ENCODE results near the gene S100A13. TPM values are rescaled to one million over a fixed set of nuclear protein-coding genes. Genes with fewer than 3 reads are reported as not detected.
A peak's percentile ranks its signal among the peaks of the same experiment; 100 is the strongest.

S100A13 gene
- total RNA-seq, 3 donors from 2014 or later, result 163 to 221 (median 198) TPM

GRCh38 chr1:153630384-153630783 is 3.1 kb upstream of the S100A13 start:
- Histone ChIP-seq H3K4me3 (no peak overlapping the region), H3K4me1 (peaks cover 0 to 3% of the 10 kb centered on the region in 2 donors), H3K36me3 (no peaks in the 10 kb centered on the region), H3K27ac (peak overlapping the region; percentile 96 to 97), H3K27me3 (no peaks in the 10 kb centered on the region), H3K9me3 (no peaks in the 10 kb centered on the region)
- intact Hi-C loops (cut with DNase I; ENCODE audit: low total_unique reads), result no loop called here
- TF ChIP-seq POLR2A (IDR thresholded peaks at IDR 0.05) (no peak), POLR2AphosphoS5 (IDR thresholded peaks at IDR 0.05) (no peak), CTCF (IDR thresholded peaks at IDR 0.05) (no peak)
- no peak for DNase-seq (ENCODE audit: low spot score in 2 of 2)

- DNase-seq (ENCODE audit: low spot score in 2 of 2), result no peak
- H3K27ac ChIP-seq, result peak overlapping the region; percentile 96 to 97
- no peak for TF ChIP-seq POLR2A (IDR thresholded peaks at IDR 0.05)
- TF ChIP-seq POLR2AphosphoS5 (IDR thresholded peaks at IDR 0.05), result no peak
- no peak for TF ChIP-seq CTCF (IDR thresholded peaks at IDR 0.05)
- H3K4me1 ChIP-seq, result peaks cover 0 to 3% of the 10 kb centered on the region in 2 donors
- H3K9me3 ChIP-seq, result no peaks in the 10 kb centered on the region
- no peaks in the 10 kb centered on the region for H3K27me3 ChIP-seq
- H3K4me3 ChIP-seq, result no peak overlapping the region
- intact Hi-C loops (cut with DNase I; ENCODE audit: low total_unique reads), result loop anchor here (10.0 kb wide), 1 partner anchor 55 kb away; no protein-coding TSS in a partner anchor
- no peaks in the 10 kb centered on the region for H3K36me3 ChIP-seq
These were observed 2.7 kb upstream of the S100A13 start for GRCh38 chr1:153629971-153630370.

- Histone ChIP-seq H3K4me1 (peaks cover 0 to 3% of the 10 kb centered on the region in 2 donors), H3K27ac (peak overlapping the region; percentile 96 to 97)
- intact Hi-C loops (cut with DNase I; ENCODE audit: low total_unique reads), result loop anchor here (10.0 kb wide), 1 partner anchor 55 kb away; no protein-coding TSS in a partner anchor
These were observed 2.0 kb upstream of the S100A13 start for GRCh38 chr1:153629343-153629665.

GRCh38 chr1:153628638-153629342 is 1.5 kb upstream of the S100A13 start:
- H3K27ac ChIP-seq, result peak overlapping the region; percentile 96 to 97
- TF ChIP-seq POLR2AphosphoS5 (IDR thresholded peaks at IDR 0.05) (no peak), POLR2A (IDR thresholded peaks at IDR 0.05) (no peak), CTCF (IDR thresholded peaks at IDR 0.05) (no peak)

More at GRCh38 chr1:153629343-153629665, 2.0 kb upstream of the S100A13 start:
- Histone ChIP-seq H3K36me3 (no peaks in the 10 kb centered on the region), H3K9me3 (no peaks in the 10 kb centered on the region), H3K27me3 (no peaks in the 10 kb centered on the region), H3K4me3 (peak overlapping the region in 1 of 3 donors; percentile 74)
- DNase-seq (ENCODE audit: low spot score in 2 of 2), result no peak
- TF ChIP-seq POLR2A (IDR thresholded peaks at IDR 0.05) (no peak), POLR2AphosphoS5 (IDR thresholded peaks at IDR 0.05) (no peak), CTCF (IDR thresholded peaks at IDR 0.05) (no peak)

More at GRCh38 chr1:153628638-153629342, 1.5 kb upstream of the S100A13 start:
- Histone ChIP-seq H3K4me3 (peak overlapping the region in 2 of 3 donors; percentile 35 to 74), H3K4me1 (peaks cover 0 to 3% of the 10 kb centered on the region in 2 donors), H3K36me3 (no peaks in the 10 kb centered on the region), H3K27me3 (no peaks in the 10 kb centered on the region), H3K9me3 (no peaks in the 10 kb centered on the region)
- no peak for DNase-seq (ENCODE audit: low spot score in 2 of 2)
- intact Hi-C loops (cut with DNase I; ENCODE audit: low total_unique reads), result loop anchor here (10.0 kb wide), 1 partner anchor 54 kb away; no protein-coding TSS in a partner anchor
